Measurements from ENCODE around the gene H2BW2.
"Not testable (repeated sequence)": the region's sequence is repeated elsewhere in the genome, so short reads cannot be mapped to it uniquely, and the experiment has no call there.

The H2BW2 gene

GRCh38 chrX:104039689-104040505 lies at the start of gene H2BW2:
Gene H2BW2, plus strand, starts transcription at chrX:104039956. Its CDS starts 39 bp downstream, at chrX:104039995.
- DNase-seq (ENCODE audit: low read depth), result no peak

DNA sequence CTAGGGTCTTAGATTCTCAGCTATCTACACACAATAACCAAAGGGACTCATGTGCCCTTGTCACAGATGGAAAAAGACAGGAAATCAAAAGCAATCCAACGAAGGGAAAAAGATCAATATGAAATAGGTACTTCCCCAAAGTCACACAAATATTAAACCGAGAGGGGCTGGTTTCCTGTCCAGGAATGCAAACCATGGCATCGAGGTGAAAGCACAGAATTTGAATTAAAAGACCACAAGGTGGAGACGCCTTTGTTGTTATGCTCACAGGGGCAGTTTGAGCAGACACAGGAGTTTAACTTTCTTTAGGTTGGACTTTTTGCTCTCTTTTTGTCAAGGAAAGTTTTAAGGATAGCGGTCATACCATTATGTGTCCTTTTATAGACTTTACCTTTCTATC lies 40.5 kb upstream of the H2BW2 start:
- no peak for DNase-seq (ENCODE audit: low read depth)

DNA sequence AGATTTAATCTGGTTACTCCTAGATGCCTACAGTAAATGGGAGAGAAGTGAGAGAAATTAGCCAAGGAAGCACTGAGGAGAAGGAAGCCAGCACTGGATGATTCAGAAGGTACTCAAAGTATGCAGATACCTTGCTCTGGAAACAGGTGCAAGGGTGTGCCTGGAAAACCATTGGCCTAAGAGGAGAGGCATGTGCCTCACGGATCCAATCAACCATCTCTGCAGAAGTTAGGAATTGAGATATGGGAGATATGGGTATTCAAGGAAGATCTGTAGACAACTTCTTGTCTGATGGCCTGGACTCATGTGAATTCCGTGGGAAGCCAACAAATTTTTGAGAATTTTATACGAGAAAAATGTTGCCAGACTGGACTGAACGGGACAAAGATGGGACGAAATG lies 30.9 kb upstream of the H2BW2 start:
- DNase-seq (ENCODE audit: low read depth), result no peak

DNA sequence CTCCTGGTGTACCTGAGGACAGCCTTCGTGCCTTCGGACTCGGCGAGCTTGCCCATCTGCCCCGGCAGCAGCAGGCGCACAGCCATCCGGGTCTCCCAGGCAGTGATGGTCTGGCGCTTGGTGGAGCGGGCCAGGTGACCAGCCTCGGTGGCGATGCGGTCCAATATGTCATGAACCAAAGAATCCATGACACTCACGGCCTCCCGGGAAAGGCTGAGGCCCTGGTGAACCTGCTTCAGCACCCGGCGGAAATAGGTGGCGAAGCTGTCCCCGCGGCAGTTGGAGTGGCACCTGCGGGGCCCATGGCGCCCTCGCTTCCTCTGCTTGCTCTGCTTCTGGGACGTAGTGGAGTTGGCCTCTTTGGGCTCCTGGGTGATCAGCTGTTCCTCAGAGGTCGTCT lies 26.6 kb upstream of the H2BW2 start:
- no peak for DNase-seq (ENCODE audit: low read depth)

DNA sequence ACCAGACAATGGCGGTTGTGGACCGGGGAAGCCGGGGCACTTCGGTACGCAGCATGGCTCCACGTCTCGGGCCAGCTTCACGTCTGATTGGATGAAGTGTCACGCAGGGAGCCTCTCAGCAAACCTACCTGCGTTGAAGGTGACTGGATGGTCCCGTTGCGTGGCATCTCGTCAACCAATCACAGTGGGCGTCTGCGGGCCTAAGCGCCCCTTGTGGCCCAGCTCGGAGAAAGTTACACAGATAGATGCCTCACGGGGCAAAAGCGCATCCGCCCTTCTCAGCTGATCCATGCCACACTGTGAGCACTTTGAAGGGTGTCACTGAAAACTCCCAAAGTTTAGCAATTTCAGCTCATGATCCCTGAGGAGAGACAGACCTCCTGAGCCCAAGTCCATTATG lies 26.1 kb upstream of the H2BW2 start, which contains the start of gene H2BW1:
TSS of gene H2BW1 (minus strand) at position 103 of the 400 bp plus-strand sequence. CDS start 132 bp downstream, outside the sequence.
- DNase-seq (ENCODE audit: low read depth), result no peak

- not testable (repeated sequence) for DNase-seq (ENCODE audit: low read depth)
Measured at GRCh38 chrX:104015576-104015975, 24.2 kb upstream of the H2BW2 start.

- no peak for DNase-seq (ENCODE audit: low read depth)
Measured at GRCh38 chrX:104018126-104018525, 21.6 kb upstream of the H2BW2 start.

- no peak for DNase-seq (ENCODE audit: low read depth)
Measured at GRCh38 chrX:104041003-104041402, 1.2 kb downstream of the H2BW2 start.

DNA sequence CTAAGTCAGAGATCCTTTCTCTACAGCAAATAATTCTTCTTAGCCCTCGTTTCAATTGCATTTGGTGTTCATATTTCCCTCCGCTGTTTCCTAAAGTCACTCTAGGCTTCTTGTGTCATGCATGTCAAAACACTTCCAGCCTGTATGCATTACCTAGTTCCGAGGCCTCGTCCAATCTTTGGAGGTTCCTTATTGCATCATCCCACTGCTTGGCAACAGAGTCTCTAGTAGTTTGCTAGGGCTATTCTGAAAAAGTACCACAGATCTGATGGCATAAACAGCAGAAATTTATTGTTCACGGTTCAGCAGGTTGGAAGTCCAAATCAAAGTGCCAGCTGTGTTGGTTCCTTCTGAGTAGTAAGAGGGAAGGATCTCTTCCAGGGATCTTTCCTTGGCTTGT lies 5.9 kb downstream of the H2BW2 start:
- DNase-seq (ENCODE audit: low read depth), result no peak

- DNase-seq (ENCODE audit: low read depth), result no peak
Measured at GRCh38 chrX:104047171-104047570, 7.4 kb downstream of the H2BW2 start.

GRCh38 chrX:104054956-104055355 lies 15.2 kb downstream of the H2BW2 start:
- not testable (repeated sequence) for DNase-seq (ENCODE audit: low read depth)

DNA sequence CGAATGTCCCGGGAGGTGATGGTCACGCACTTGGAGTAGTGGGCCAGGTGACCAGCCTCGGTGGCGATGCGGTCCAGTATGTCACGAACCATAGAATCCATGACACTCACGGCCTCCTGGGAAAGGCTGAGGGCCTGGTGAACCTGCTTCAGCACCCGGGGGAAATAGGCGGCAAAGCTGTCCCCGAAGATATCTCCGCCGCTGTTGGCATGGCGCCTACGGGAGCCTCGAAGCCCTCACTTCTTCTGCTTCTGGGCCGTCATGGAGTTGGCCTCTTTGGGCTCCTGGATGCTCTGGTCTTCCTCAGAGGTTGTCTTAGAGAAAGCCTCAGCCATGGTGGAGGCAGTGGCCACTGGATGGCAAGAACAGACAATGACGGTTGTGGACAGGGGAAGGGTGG lies 22.9 kb downstream of the H2BW2 start:
- not testable (repeated sequence) for DNase-seq (ENCODE audit: low read depth)

DNA sequence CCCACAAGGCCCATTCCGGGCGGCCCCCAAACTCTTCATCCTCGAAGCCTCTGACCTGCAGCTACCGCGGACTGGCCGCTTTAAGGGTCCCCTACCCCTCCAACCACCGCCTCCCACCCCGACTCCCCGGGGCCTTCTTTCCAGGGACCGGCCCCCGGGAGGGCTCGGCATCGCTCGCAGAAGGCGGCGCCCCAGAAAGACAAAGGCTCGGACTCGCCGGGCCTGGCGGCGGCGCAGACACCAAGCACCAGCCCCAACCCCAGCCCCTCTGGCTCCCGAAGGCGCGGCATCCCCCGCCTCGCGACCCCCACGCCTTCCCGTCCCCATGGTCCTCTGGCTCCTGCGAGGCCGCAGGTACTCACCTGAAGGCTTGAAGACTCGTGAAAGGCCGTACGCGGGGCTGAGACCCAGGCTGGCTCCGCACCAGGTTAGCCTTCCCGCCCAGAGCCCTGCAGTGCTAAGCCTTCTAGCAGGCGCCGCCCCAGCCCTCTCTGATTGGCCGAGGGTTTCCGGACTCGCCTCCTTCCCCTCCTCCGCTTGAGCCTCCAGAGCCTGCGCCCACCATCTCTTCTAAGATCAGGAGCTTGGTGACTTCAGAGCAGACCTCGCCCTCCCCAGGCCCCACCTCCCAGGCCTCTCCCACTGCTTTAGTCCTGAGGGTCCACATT lies 36.2 kb downstream of the H2BW2 start, which contains the start of gene TMSB15C:
TSS of gene TMSB15C (minus strand) at position 459 of the 668 bp plus-strand sequence.
- not testable (repeated sequence) for DNase-seq (ENCODE audit: low read depth)

DNA sequence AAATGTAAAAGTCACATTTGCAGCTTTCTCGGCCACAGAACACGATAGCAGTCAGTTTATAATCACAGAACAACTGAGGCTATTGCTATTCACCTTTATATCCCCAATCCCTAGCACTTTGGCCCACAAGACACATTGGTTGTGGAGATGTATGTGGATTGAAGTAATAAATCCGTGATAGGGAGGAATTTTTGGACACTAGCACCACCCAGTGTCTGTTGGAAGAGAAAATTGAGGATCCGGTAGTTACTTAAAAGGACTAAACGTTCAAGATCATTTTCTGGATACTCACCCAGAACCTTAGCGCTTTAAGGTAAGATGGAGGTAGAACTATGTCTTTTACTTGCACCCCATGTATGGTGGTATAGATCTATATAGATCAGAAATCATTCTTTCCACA lies 38.1 kb downstream of the H2BW2 start:
- not testable (repeated sequence) for DNase-seq (ENCODE audit: low read depth)

- DNase-seq (ENCODE audit: low read depth), result no peak
Measured at GRCh38 chrX:104084063-104084462, 44.3 kb downstream of the H2BW2 start.

- no peak for DNase-seq (ENCODE audit: low read depth)
Measured at GRCh38 chrX:104084534-104085277, 45.0 kb downstream of the H2BW2 start.

DNA sequence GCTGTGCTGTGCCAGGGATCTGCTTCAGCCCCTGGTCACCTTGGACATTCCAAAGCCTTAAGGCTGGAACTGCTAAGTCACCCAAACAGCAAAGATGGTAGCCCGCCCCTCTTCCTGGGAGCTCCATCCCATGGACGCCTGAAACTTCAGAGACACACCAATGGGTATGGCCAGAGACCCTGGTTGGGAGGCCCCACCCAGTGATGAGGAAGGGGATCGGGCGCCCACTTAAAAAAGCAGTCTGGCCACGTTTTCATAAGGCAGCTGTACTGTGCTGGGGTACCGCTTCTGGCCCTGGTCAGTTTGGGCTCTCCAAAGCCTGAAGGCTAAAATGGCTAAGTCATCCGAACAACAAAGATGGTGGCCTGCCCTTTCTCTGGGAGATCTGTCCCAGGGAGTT lies 45.7 kb downstream of the H2BW2 start:
- no peak for DNase-seq (ENCODE audit: low read depth)

DNA sequence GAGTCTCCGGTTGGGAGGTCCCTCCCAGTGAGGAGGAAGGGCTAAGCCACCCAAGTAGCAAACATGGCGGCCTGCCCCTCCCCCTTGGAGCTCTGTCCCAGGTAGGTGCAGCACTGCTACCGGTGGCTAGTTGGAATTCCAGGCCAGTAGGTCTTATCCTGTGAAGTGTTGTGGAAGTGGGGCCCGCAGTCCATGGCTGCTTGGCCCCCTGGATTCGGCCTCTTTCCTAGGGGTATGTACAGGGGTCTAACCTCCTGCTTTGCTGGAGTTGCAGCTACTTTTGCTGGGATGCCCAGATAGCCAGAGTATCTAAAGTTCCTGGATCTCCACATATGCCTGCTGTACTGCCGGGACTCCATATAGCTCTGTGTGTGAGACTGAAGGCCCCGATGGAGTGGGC lies 46.2 kb downstream of the H2BW2 start:
- no peak for DNase-seq (ENCODE audit: low read depth)

All from activated T-cell treated with anti-CD3 and anti-CD28 coated beads for 1 hour (primary cell).